Activated CD4-positive, alpha-beta memory T cell treated with anti-CD3 and anti-CD28 coated beads for 36 hours (primary cell): ENCODE results near the gene NDST4. TPM values are rescaled to one million over a fixed set of nuclear protein-coding genes. Genes with fewer than 3 reads are reported as not detected.

ENCODE experiments used
- CTCF ChIA-PET: fragments of 350-600 bp; sonication (Branson Sonifier 250); formaldehyde crosslinking; loops from one replicate; lab custom pipeline; 2021; ENCODE audit warnings: antibody characterized with exemption, inconsistent platforms; lab: Charles Lee
- POLR2A ChIA-PET: fragments of 350-600 bp; sonication (Branson Sonifier 250); formaldehyde crosslinking; loops from one replicate; lab custom pipeline; 2021; ENCODE audit warnings: antibody characterized with exemption; lab: Charles Lee
- DNase-seq: peaks from one replicate; pipeline ENCODE4 v3.0.0-alpha.2; 2020
- H3K27ac Mint-ChIP-seq: one replicate; pipeline ENCODE4 v1.8.0; 2021; ENCODE audit warnings: mixed read lengths
- H3K27me3 Mint-ChIP-seq: one replicate; pipeline ENCODE4 v1.8.0; 2021; ENCODE audit warnings: mixed read lengths
- H3K36me3 Mint-ChIP-seq: one replicate; pipeline ENCODE4 v1.8.0; 2021; ENCODE audit warnings: mixed read lengths
- H3K4me1 Mint-ChIP-seq: one replicate; pipeline ENCODE4 v1.8.0; 2021; ENCODE audit warnings: low read depth, mixed read lengths
- H3K4me3 Mint-ChIP-seq: one replicate; pipeline ENCODE4 v1.8.0; 2021; ENCODE audit warnings: mild to moderate bottlenecking, mixed read lengths
- H3K9me3 Mint-ChIP-seq: one replicate; pipeline ENCODE4 v1.8.0; 2021; ENCODE audit warnings: mixed read lengths
- intact Hi-C: fragments of 100-400 bp; cut with micrococcal nuclease; formaldehyde crosslinking; loops from one replicate; pipeline ENCODE4 v1.15.1; 2023
- total RNA-seq, 2 experiments: library from RNA; stranded (reverse); gene quantifications; one replicate each; pipeline ENCODE4 v1.2.3, GENCODE V29; 2021

Gene NDST4
- total RNA-seq, 2 experiments from 2014 or later = not detected

DNA sequence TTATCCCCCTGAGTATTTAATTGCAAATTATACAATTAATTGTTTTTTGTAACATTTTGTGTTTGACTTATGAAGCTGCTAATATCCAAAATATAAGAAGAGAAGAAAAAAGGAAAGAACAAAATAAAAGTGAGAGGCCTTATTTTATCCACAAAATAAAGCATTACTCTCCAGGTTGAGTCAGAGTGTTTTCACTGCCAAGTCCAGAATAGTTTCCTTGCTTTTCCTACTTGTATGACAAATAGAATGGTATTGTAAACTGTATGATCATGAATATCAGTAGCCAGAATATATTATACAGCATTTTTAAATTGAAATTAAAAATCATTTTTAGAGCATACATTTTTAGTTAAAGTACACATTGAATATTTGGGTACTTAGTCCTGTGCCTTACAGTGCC lies 237.8 kb downstream of the NDST4 start:
- Mint-ChIP-seq H3K27me3 (no peaks in the 10 kb centered on the region), H3K27ac (no peak overlapping the region), H3K36me3 (no peaks in the 10 kb centered on the region), H3K9me3 (no peaks in the 10 kb centered on the region), H3K4me1 (no peaks in the 10 kb centered on the region), H3K4me3 (no peak overlapping the region)
- intact Hi-C loops = no loop called here
- CTCF ChIA-PET = no interaction called here
- POLR2A ChIA-PET = no interaction called here
- DNase-seq = no peak

DNA sequence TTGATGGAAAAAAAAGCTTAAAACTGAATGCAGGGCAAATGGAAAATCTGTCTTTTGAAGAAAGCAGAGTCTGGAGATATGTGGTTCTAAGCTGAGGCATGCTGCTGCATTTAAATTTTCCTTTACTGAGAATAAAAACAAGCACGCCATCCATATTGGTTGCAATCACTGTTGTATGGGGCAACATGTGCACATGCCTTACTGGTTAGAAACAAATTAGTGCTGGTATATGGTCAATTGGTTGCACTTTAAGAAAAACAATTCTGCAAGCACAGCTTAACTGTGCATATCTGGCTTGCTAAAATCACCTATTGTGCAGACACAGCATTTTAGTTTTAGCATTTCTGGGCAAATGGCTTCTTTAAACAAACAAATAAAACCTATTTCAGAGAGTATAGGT lies 239.1 kb downstream of the NDST4 start:
- CTCF ChIA-PET = no interaction called here
- H3K4me3 Mint-ChIP-seq = no peak overlapping the region
- H3K36me3 Mint-ChIP-seq = no peaks in the 10 kb centered on the region
- intact Hi-C loops = no loop called here
- no peaks in the 10 kb centered on the region for H3K27me3 Mint-ChIP-seq
- no peaks in the 10 kb centered on the region for H3K4me1 Mint-ChIP-seq
- POLR2A ChIA-PET = no interaction called here
- no peak overlapping the region for H3K27ac Mint-ChIP-seq
- no peak for DNase-seq
- H3K9me3 Mint-ChIP-seq = no peaks in the 10 kb centered on the region

DNA sequence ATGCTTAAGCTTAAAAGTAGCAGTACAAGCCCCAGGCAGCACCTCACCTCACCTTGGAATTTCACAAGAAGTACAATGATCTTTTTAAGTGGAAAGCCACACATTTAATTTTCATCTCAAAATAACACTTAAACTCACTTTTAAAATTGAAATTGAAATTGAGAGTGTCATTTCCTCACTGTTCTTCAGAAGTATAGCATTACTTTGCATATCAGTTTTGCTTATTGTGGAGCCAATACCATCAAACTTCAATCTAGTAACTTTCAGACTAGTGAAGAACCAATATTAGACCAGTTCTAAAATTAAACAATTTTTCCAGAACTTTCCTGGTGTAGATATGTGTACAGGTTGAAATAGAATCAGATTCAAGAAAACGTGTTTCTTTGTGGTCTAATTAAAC lies 242.4 kb downstream of the NDST4 start:
- intact Hi-C loops = no loop called here
- ChIA-PET CTCF (no interaction called here), POLR2A (no interaction called here)
- no peak for DNase-seq
- H3K9me3 Mint-ChIP-seq = no peaks in the 10 kb centered on the region
- H3K4me3 Mint-ChIP-seq = no peak overlapping the region
- no peaks in the 10 kb centered on the region for H3K36me3 Mint-ChIP-seq
- H3K27ac Mint-ChIP-seq = no peak overlapping the region
- no peaks in the 10 kb centered on the region for H3K27me3 Mint-ChIP-seq
- no peaks in the 10 kb centered on the region for H3K4me1 Mint-ChIP-seq

DNA sequence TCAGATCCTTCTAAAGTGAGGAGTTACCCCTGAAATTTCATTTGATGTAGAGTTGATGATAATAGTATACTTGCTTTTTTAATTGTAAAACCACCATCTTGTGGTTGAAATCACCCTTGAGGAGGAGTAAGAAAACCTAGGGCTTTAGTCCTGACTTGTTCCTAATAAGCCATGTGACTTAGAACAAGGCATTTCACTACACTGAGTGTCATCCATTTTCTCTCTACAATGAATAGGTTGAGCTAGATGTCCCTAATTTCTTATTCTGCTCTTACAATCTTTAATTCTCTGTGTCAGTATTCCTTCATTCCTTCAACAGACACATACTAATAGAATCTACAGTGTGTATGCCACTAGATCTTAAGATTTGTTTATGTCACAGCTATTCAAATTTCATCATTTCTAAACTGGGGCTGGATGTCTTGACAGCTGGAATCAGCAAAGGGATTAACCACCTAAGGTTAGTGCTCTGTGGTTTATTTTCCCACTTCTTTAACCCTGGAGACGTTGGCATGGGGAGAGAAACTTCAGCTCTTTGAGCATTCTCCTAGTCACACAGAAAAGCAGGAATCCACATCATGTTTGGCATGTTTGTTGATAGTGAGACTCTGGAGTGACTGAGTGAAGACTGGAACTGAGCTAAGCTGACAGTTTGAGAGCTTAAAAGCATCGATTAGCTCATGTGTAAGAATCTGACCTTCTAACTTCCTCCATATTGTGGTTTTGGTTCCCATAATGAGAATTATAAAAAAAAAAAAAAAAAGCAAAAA lies 246.3 kb downstream of the NDST4 start:
- no peak overlapping the region for H3K27ac Mint-ChIP-seq
- intact Hi-C loops = no loop called here
- ChIA-PET CTCF (no interaction called here), POLR2A (no interaction called here)
- no peak for DNase-seq
- H3K36me3 Mint-ChIP-seq = no peaks in the 10 kb centered on the region
- no peaks in the 10 kb centered on the region for H3K27me3 Mint-ChIP-seq
- H3K4me1 Mint-ChIP-seq = no peaks in the 10 kb centered on the region
- no peaks in the 10 kb centered on the region for H3K9me3 Mint-ChIP-seq
- H3K4me3 Mint-ChIP-seq = no peak overlapping the region

DNA sequence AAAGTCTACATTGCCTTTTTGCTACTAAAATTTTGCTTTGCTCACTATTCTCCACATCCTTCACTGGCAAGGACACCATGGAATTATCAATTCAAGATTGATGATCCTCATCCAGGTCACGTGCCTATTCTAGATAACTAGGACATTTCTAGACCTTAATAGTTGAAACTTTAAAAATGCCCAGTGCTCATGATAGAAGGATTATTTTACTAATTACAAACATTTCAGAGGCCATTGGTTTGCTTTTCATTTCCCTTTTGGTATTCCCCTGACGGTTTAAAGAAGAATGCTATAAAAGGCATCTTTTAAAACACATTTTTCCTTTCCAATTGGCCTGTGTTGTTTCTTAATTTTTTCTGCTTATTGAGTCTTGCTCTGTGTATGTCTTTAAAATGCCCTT lies 249.4 kb downstream of the NDST4 start:
- H3K27me3 Mint-ChIP-seq = no peaks in the 10 kb centered on the region
- no peaks in the 10 kb centered on the region for H3K36me3 Mint-ChIP-seq

DNA sequence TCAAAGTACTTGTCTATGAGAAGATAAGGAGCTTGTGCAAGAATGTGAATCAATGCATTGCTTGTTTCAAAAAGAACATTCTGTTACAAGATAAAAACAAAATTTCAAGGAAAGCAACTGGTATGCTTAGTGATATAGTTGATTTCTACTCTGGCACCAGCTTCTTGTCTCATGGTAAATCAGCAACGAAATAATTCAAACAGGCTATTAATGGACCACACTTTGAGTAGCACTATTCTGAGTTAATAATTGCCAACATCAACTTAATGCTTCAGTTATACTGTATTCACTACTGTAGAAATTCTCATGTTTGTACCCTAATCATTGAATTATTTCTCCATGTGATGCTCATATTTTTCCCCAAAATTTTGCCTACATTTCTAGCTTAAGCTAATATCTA lies 252.6 kb downstream of the NDST4 start:
- CTCF ChIA-PET = no interaction called here
- H3K27ac Mint-ChIP-seq = no peak overlapping the region
- H3K4me3 Mint-ChIP-seq = no peak overlapping the region
- no peaks in the 10 kb centered on the region for H3K4me1 Mint-ChIP-seq
- H3K9me3 Mint-ChIP-seq = no peaks in the 10 kb centered on the region
- DNase-seq = no peak
- H3K36me3 Mint-ChIP-seq = no peaks in the 10 kb centered on the region
- POLR2A ChIA-PET = no interaction called here
- no peaks in the 10 kb centered on the region for H3K27me3 Mint-ChIP-seq
- intact Hi-C loops = no loop called here

More for the DNA sequence above, 249.4 kb downstream of the NDST4 start:
- H3K27ac Mint-ChIP-seq = no peak overlapping the region
- no peak for DNase-seq
- ChIA-PET CTCF (no interaction called here), POLR2A (no interaction called here)
- no peaks in the 10 kb centered on the region for H3K4me1 Mint-ChIP-seq
- H3K4me3 Mint-ChIP-seq = no peak overlapping the region
- H3K9me3 Mint-ChIP-seq = no peaks in the 10 kb centered on the region
- intact Hi-C loops = no loop called here

DNA sequence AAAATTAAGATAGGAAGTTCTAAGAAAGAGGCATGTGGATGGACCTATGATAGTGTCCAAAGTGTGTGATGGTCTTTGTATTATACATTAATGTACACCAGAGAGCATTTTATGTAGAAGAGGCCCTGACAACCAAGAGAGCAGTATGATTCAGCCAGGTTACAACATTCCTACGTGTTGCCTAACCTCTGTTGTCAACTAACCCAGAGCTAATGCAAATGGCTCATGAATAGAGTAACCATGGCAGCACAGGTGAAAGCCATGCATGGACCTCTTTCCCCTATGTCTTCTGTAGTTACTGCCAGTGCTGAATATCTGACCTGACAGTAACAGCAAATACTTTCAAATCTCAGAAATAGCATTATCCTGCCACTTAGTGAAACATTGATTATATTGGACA lies 255.6 kb downstream of the NDST4 start:
- no peaks in the 10 kb centered on the region for H3K27me3 Mint-ChIP-seq
- ChIA-PET CTCF (interaction anchor here (1.3 kb wide), 1 partner anchor 50 kb away, joined by 3 read pairs; no protein-coding TSS in a partner anchor), POLR2A (no interaction called here)
- H3K4me1 Mint-ChIP-seq = no peaks in the 10 kb centered on the region
- no peaks in the 10 kb centered on the region for H3K36me3 Mint-ChIP-seq
- H3K9me3 Mint-ChIP-seq = no peaks in the 10 kb centered on the region
- H3K27ac Mint-ChIP-seq = no peak overlapping the region
- intact Hi-C loops = no loop called here
- H3K4me3 Mint-ChIP-seq = no peak overlapping the region
- DNase-seq = no peak

DNA sequence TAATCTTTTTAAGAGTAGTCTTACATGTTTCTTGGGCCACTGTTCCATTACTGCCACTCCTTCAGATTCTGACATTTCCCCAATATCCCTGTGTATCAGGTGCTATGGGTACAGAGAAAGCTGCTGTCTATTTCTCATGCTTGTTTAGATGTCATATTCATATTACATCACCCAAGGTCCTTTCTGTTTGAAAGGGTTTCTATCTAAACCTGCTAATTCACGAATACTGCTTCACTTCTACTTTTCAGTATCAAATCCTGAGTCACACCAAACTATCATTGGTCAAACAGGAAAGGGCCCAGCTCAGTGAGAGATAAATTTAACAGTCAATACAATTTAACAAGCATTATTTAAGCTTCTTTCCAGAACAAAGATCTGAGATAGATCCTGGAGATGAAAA lies 273.4 kb downstream of the NDST4 start:
- CTCF ChIA-PET = no interaction called here
- H3K9me3 Mint-ChIP-seq = no peaks in the 10 kb centered on the region
- no peak overlapping the region for H3K27ac Mint-ChIP-seq
- intact Hi-C loops = no loop called here
- H3K4me3 Mint-ChIP-seq = no peak overlapping the region
- no peaks in the 10 kb centered on the region for H3K4me1 Mint-ChIP-seq
- no peaks in the 10 kb centered on the region for H3K27me3 Mint-ChIP-seq
- POLR2A ChIA-PET = no interaction called here
- no peaks in the 10 kb centered on the region for H3K36me3 Mint-ChIP-seq
- no peak for DNase-seq

DNA sequence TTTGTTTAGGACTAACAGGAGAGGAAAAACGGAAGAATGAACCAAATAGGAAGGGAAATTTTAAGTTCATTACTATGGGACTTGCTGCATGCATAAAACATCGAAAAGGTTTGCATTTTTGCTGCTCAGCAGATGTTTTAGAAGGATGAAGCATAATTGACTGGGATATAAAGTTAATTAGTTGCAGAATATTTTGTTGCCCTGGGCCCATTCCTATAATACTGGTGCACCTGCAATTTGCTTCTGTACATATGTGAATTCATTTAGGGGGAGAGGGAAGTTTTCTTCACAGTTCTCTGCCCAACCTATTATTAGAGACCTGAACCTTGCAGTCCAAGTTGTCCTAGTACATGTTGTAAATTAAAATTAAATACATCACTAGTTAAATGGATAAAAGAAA lies 282.8 kb downstream of the NDST4 start:
- H3K4me1 Mint-ChIP-seq = no peaks in the 10 kb centered on the region
- CTCF ChIA-PET = interaction anchor here (1.4 kb wide), 1 partner anchor 23 kb away, joined by 3 read pairs; no protein-coding TSS in a partner anchor
- no peaks in the 10 kb centered on the region for H3K27me3 Mint-ChIP-seq

DNA sequence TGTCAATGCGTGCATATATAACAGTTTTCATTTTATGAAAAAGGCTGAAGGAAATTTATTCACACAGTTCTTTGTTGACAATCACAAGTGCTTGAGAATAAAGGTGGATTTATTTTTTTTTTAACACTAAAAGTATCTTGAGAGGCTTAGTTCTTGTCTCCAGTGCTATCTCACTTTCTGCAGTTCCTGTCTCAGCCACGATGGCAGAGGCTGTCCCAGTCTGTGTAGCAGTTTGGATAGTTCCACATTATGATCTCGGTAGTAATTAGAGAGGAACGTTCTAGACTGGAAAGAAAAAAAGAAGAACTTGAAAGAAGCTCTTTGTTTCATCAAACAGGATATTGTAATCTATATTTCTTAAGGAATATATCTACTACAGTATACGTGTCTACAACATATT lies 285.8 kb downstream of the NDST4 start:
- H3K36me3 Mint-ChIP-seq = no peaks in the 10 kb centered on the region
- intact Hi-C loops = no loop called here
- POLR2A ChIA-PET = no interaction called here
- H3K4me3 Mint-ChIP-seq = no peak overlapping the region
- H3K4me1 Mint-ChIP-seq = no peaks in the 10 kb centered on the region
- DNase-seq = no peak
- no peaks in the 10 kb centered on the region for H3K27me3 Mint-ChIP-seq
- no peaks in the 10 kb centered on the region for H3K9me3 Mint-ChIP-seq
- CTCF ChIA-PET = no interaction called here
- H3K27ac Mint-ChIP-seq = no peak overlapping the region

More for the DNA sequence above, 282.8 kb downstream of the NDST4 start:
- POLR2A ChIA-PET = no interaction called here
- H3K36me3 Mint-ChIP-seq = no peaks in the 10 kb centered on the region
- no peak for DNase-seq
- H3K4me3 Mint-ChIP-seq = no peak overlapping the region
- intact Hi-C loops = no loop called here
- no peaks in the 10 kb centered on the region for H3K9me3 Mint-ChIP-seq
- H3K27ac Mint-ChIP-seq = no peak overlapping the region

DNA sequence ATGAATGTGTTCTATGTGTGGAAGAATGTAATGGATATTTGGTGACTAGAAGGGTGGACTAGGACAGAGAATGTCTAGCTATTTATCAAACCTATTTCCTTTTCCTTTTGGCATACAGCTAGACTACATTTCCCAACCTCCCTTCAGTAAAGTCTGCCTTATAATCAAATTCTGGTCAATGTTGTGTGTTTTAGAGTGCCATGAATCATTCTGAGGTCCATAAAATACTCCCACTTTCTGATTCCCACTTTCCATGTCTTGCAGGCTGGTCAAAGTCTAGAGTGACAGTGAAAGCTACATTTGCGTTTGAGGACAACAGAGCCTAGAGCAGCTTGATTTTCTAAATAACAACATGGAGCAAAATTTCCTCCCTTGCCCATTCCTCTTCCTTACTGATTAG lies 297.7 kb downstream of the NDST4 start:
- intact Hi-C loops = no loop called here
- no peak overlapping the region for H3K27ac Mint-ChIP-seq
- H3K4me1 Mint-ChIP-seq = no peaks in the 10 kb centered on the region
- POLR2A ChIA-PET = no interaction called here
- DNase-seq = no peak
- H3K9me3 Mint-ChIP-seq = no peaks in the 10 kb centered on the region
- no peaks in the 10 kb centered on the region for H3K36me3 Mint-ChIP-seq
- no peaks in the 10 kb centered on the region for H3K27me3 Mint-ChIP-seq
- no peak overlapping the region for H3K4me3 Mint-ChIP-seq
- CTCF ChIA-PET = interaction anchor here (0.6 to 1.0 kb wide), 2 partner anchors 8 to 1755 kb away, joined by 4 read pairs; no protein-coding TSS in a partner anchor

DNA sequence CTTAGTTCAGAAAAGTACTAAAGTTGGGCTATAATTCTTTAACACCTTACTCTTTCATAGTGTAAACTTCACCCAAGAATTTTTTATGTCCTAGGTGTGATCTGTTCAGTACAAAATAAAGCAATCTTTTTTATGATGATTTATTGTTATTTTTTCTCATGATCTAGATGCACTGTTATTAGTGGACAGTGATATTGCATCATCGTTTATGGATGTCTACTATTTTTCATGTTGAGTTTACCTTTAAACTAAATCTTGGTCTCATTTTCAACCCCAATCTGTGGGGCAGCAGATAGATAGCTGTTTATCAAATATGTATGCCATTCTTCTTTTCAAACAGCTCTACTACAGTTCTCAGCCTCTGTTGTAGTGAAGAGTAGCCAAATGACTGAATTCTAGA lies 299.5 kb downstream of the NDST4 start:
- DNase-seq = no peak
- ChIA-PET CTCF (no interaction called here), POLR2A (no interaction called here)
- H3K27me3 Mint-ChIP-seq = no peaks in the 10 kb centered on the region
- H3K4me3 Mint-ChIP-seq = no peak overlapping the region
- no peaks in the 10 kb centered on the region for H3K9me3 Mint-ChIP-seq
- H3K27ac Mint-ChIP-seq = no peak overlapping the region
- no peaks in the 10 kb centered on the region for H3K36me3 Mint-ChIP-seq
- no peaks in the 10 kb centered on the region for H3K4me1 Mint-ChIP-seq
- intact Hi-C loops = no loop called here
